H1 (cell line): Measurements from ENCODE around the gene SERINC4. TPM values are rescaled to one million over a fixed set of nuclear protein-coding genes. Genes with fewer than 3 reads are reported as not detected.

ENCODE experiments used
- CTCF ChIA-PET: fragments of 300-600 bp; sonication (Branson Sonifier 250); formaldehyde crosslinking; loops from one replicate; lab custom pipeline; 2021; ENCODE audit not compliant: partially characterized antibody; lab: Charles Lee
- POLR2A ChIA-PET: fragments of 300-600 bp; sonication (Branson Sonifier 250); formaldehyde crosslinking; loops from one replicate; lab custom pipeline; 2021; ENCODE audit warnings: inconsistent platforms; ENCODE audit not compliant: partially characterized antibody; lab: Charles Lee
- DNase-seq, 2 experiments: peaks; one replicate each; pipeline versions ENCODE4 v3.0.0 to v3.0.0-alpha.2; 2010 to 2022; ENCODE audit warnings: low spot score in 2 of 2, low read depth in 1 of 2, mixed read lengths in 1 of 2
- FAIRE-seq: peaks from 2 replicates; lab custom pipeline; 2011; peaks lifted over from hg19 to GRCh38; lab: Jason Lieb, UNC
- H2AFZ ChIP-seq: 2 replicates; pipeline ENCODE4 v1.8.1; 2012; ENCODE audit warnings: low read length, inconsistent platforms
- H2AK5ac ChIP-seq: 2 replicates; pipeline ENCODE4 v1.6.1; 2013; ENCODE audit warnings: low read depth, low read length
- H2BK120ac ChIP-seq: replicated peaks from 2 replicates; pipeline ENCODE3; 2013; ENCODE audit warnings: low read depth, low read length, inconsistent platforms
- H2BK12ac ChIP-seq: 2 replicates; pipeline ENCODE4 v1.6.1; 2013; ENCODE audit warnings: low read depth, low read length
- H2BK15ac ChIP-seq: 2 replicates; pipeline ENCODE4 v1.6.1; 2013; ENCODE audit warnings: low read length
- H2BK20ac ChIP-seq: 2 replicates; pipeline ENCODE4 v1.6.1; 2013; ENCODE audit warnings: low read length
- H2BK5ac ChIP-seq: 2 replicates; pipeline ENCODE4 v1.6.1; 2013; ENCODE audit warnings: low read depth, low read length
- H3K14ac ChIP-seq: 2 replicates; pipeline ENCODE4 v1.6.1; 2013; ENCODE audit warnings: inconsistent platforms; ENCODE audit not compliant: insufficient read length
- H3K18ac ChIP-seq: 2 replicates; pipeline ENCODE4 v1.6.1; 2013; ENCODE audit warnings: low read length; ENCODE audit errors: extremely low read depth
- H3K23ac ChIP-seq: 2 replicates; pipeline ENCODE4 v1.6.1; 2013; ENCODE audit warnings: inconsistent platforms; ENCODE audit not compliant: insufficient read length
- H3K23me2 ChIP-seq: 2 replicates; pipeline ENCODE4 v1.6.1; 2013; ENCODE audit warnings: low read depth, low read length
- H3K27ac ChIP-seq: 2 replicates; pipeline ENCODE4 v1.6.1; 2011; ENCODE audit warnings: low read depth, low read length, inconsistent platforms
- H3K27me3 ChIP-seq, 4 experiments: replicated peaks in 1 of 4; 1 replicate in 1 of 4; 2 replicates in 3 of 4; pipeline versions ENCODE4 v1.6.1 to v1.8.1; 2011 to 2013; ENCODE audit warnings: low read length in 3 of 4, mild to moderate bottlenecking in 3 of 4, inconsistent platforms in 2 of 4, mixed read lengths in 2 of 4, moderate library complexity in 1 of 4; ENCODE audit not compliant: control insufficient read depth in 3 of 4, insufficient read depth in 3 of 4; ENCODE audit errors: extremely low read depth in 1 of 4
- H3K36me3 ChIP-seq, 4 experiments: 2 replicates each; pipeline versions ENCODE4 v1.6.1 to v1.8.1; 2011 to 2013; ENCODE audit warnings: mild to moderate bottlenecking in 4 of 4, low read length in 3 of 4, moderate library complexity in 2 of 4, control low read depth in 1 of 4, inconsistent platforms in 1 of 4; ENCODE audit not compliant: insufficient read depth in 4 of 4, control insufficient read depth in 2 of 4
- H3K4ac ChIP-seq: replicated peaks from 2 replicates; pipeline ENCODE3; 2013; ENCODE audit warnings: low read length, low read depth, mixed read lengths, inconsistent platforms; ENCODE audit not compliant: insufficient read length
- H3K4me1 ChIP-seq, 4 experiments: replicated peaks in 1 of 4; 1 replicate in 1 of 4; 2 replicates in 3 of 4; pipeline versions ENCODE4 v1.6.1 to v1.8.1; 2011 to 2013; ENCODE audit warnings: low read length in 3 of 4, inconsistent platforms in 2 of 4, mixed read lengths in 1 of 4; ENCODE audit not compliant: insufficient read depth in 4 of 4, control insufficient read depth in 3 of 4
- H3K4me2 ChIP-seq, 2 experiments: 2 replicates each; pipeline versions ENCODE4 v1.6.1 to v1.8.1; 2011 to 2013; ENCODE audit warnings: low read depth in 2 of 2, low read length in 2 of 2, control low read depth in 1 of 2, inconsistent platforms in 1 of 2, mild to moderate bottlenecking in 1 of 2; ENCODE audit not compliant: insufficient read depth in 1 of 2
- H3K4me3 ChIP-seq, 4 experiments: fragments of 200-600, 300-600 bp in 1 of 4; sonication (generic), shearing (Covaris generic), sonication (Bioruptor Twin) in 1 of 4; 2 replicates each; pipeline versions ENCODE4 v1.5.1 to v1.8.1; 2011 to 2016; ENCODE audit warnings: low read length in 4 of 4, low read depth in 3 of 4, control low read depth in 2 of 4, inconsistent platforms in 2 of 4, mild to moderate bottlenecking in 2 of 4, mixed read lengths in 1 of 4, moderate library complexity in 1 of 4; ENCODE audit not compliant: insufficient read depth in 2 of 4; ENCODE audit errors: extremely low read depth in 1 of 4
- H3K56ac ChIP-seq: replicated peaks from 2 replicates; pipeline ENCODE3; 2013; ENCODE audit warnings: low read depth, mild to moderate bottlenecking, mixed read lengths, low read length, inconsistent platforms; ENCODE audit not compliant: insufficient read length
- H3K79me1 ChIP-seq: 2 replicates; pipeline ENCODE4 v1.6.1; 2013; ENCODE audit warnings: low read depth, low read length, control low read depth
- H3K79me2 ChIP-seq, 2 experiments: 2 replicates each; pipeline versions ENCODE4 v1.6.1 to v1.8.1; 2012 to 2013; ENCODE audit warnings: low read length in 2 of 2, mild to moderate bottlenecking in 2 of 2, inconsistent platforms in 1 of 2; ENCODE audit not compliant: insufficient read depth in 2 of 2, control insufficient read depth in 1 of 2
- H3K9ac ChIP-seq, 4 experiments: replicated peaks in 1 of 4; 1 replicate in 1 of 4; 2 replicates in 3 of 4; pipeline versions ENCODE4 v1.6.1 to v1.8.1; 2011 to 2013; ENCODE audit warnings: low read depth in 3 of 4, low read length in 3 of 4, control low read depth in 2 of 4, mild to moderate bottlenecking in 2 of 4, moderate library complexity in 2 of 4, inconsistent platforms in 1 of 4; ENCODE audit errors: extremely low read depth in 1 of 4
- H3K9me3 ChIP-seq, 2 experiments: 2 replicates each; pipeline versions ENCODE4 v1.6.1 to v1.8.1; 2012 to 2013; ENCODE audit warnings: mild to moderate bottlenecking in 2 of 2, moderate library complexity in 2 of 2, control low read depth in 1 of 2, inconsistent platforms in 1 of 2, low read depth in 1 of 2, low read length in 1 of 2, mixed read lengths in 1 of 2; ENCODE audit not compliant: insufficient read depth in 2 of 2
- H4K20me1 ChIP-seq, 2 experiments: replicated peaks in 1 of 2; 2 replicates each; pipeline versions ENCODE3 to v1.8.1; 2011 to 2013; ENCODE audit warnings: inconsistent platforms in 2 of 2, low read length in 2 of 2, mild to moderate bottlenecking in 1 of 2; ENCODE audit not compliant: insufficient read depth in 2 of 2, control insufficient read depth in 1 of 2
- H4K5ac ChIP-seq: 2 replicates; pipeline ENCODE4 v1.6.1; 2013; ENCODE audit warnings: low read length, low read depth, mixed read lengths, inconsistent platforms; ENCODE audit not compliant: insufficient read length
- H4K8ac ChIP-seq: 2 replicates; pipeline ENCODE4 v1.8.0; 2013; ENCODE audit warnings: mild to moderate bottlenecking, moderate library complexity, low read length, inconsistent platforms; ENCODE audit not compliant: insufficient read depth; ENCODE audit errors: extremely low read depth
- H4K91ac ChIP-seq: replicated peaks from 2 replicates; pipeline ENCODE3; 2013; ENCODE audit warnings: low read length, mixed read lengths, inconsistent platforms; ENCODE audit not compliant: insufficient read length
- ASH2L ChIP-seq: fragments of 200-600, 300-600 bp; sonication (generic); IDR thresholded peaks from one replicate; pipeline ENCODE4 v1.7.1; 2017; ENCODE audit warnings: low read length
- BCL11A ChIP-seq, 2 experiments: IDR thresholded peaks; one replicate each; pipeline ENCODE4 v1.6.1; 2011; ENCODE audit warnings: low read depth in 2 of 2, low read length in 2 of 2, mild to moderate bottlenecking in 2 of 2
- CTBP2 ChIP-seq: IDR thresholded peaks from 2 replicates; pipeline ENCODE4 v1.7.0; 2011; ENCODE audit warnings: borderline replicate concordance, mild to moderate bottlenecking, moderate library complexity, mixed read lengths, low read length; ENCODE audit not compliant: insufficient read depth, insufficient read length
- EZH2 ChIP-seq: fragments of 200-600 bp; sonication (generic); IDR thresholded peaks from 2 replicates; pipeline ENCODE4 v1.7.1; 2012; ENCODE audit warnings: low read depth, mild to moderate bottlenecking, moderate library complexity, low read length, inconsistent platforms; ENCODE audit not compliant: severe bottlenecking
- HDAC6 ChIP-seq: IDR thresholded peaks from one replicate; pipeline ENCODE4 v1.7.1; 2012; ENCODE audit warnings: low read depth, mild to moderate bottlenecking, inconsistent platforms, low read length, moderate library complexity
- RFX5 ChIP-seq: IDR thresholded peaks from 2 replicates; pipeline ENCODE4 v1.6.1; 2011; ENCODE audit warnings: low read depth, low read length, improper control_type of control experiment, borderline replicate concordance
- RXRA ChIP-seq: IDR thresholded peaks from 2 replicates; pipeline ENCODE4 v1.6.1; 2011; ENCODE audit warnings: low read depth, mild to moderate bottlenecking, low read length, moderate library complexity; ENCODE audit not compliant: insufficient read depth
- SIX5 ChIP-seq: IDR thresholded peaks from 2 replicates; pipeline ENCODE4 v1.6.1; 2011; ENCODE audit warnings: mild to moderate bottlenecking, low read depth, low read length
- SP1 ChIP-seq: IDR thresholded peaks from 2 replicates; pipeline ENCODE4 v1.6.1; 2011; ENCODE audit warnings: low read depth, low read length
- TAF1 ChIP-seq: IDR thresholded peaks from 2 replicates; pipeline ENCODE4 v1.6.1; 2011; ENCODE audit warnings: mild to moderate bottlenecking, low read depth, low read length
- TAF7 ChIP-seq: optimal IDR thresholded peaks from 2 replicates; pipeline ENCODE3; 2011; ENCODE audit warnings: low read depth, mild to moderate bottlenecking, inconsistent platforms, low read length, moderate library complexity, borderline replicate concordance
- TEAD4 ChIP-seq: IDR thresholded peaks from 2 replicates; pipeline ENCODE4 v1.6.1; 2012; ENCODE audit warnings: low read depth, low read length, inconsistent platforms, mixed read lengths
- WGBS, 2 experiments: shearing (Covaris generic) in 1 of 2; methylation state at CpG; one replicate each; pipeline versions ENCODE4 v1.1.6 to v1.1.7; 2013 to 2015; ENCODE audit warnings: low lambda C conversion rate in 2 of 2, mixed read lengths in 2 of 2, inconsistent platforms in 1 of 2, low coverage in 1 of 2, missing lambda C conversion rate in 1 of 2; ENCODE audit not compliant: insufficient replicate concordance in 2 of 2, insufficient coverage in 1 of 2, insufficient read length in 1 of 2; ENCODE audit errors: extremely low coverage in 1 of 2, missing lambda C conversion rate in 1 of 2; 5-methylcytosine and 5-hydroxymethylcytosine counted together
- polyA plus RNA-seq, 7 experiments: library from polyadenylated mRNA; depleted of rRNA in 3 of 7; stranded (reverse) in 5 of 7; unstranded in 2 of 7; fragments of >200 nt in 5 of 7; fragments of 200-250 nt in 2 of 7; gene quantifications; 1 replicate in 5 of 7; 2 replicates in 1 of 7; 4 replicates in 1 of 7; pipeline versions ENCODE4 v1.2.1 to v1.2.3, GENCODE V29; 2011 to 2013; ENCODE audit warnings: missing spikeins in 2 of 7, mixed read lengths in 2 of 7
- total RNA-seq: library from RNA; stranded (reverse); fragmentation: NEBNext Ultra II Directional; extraction: Animal tissue kit (Norgen Biotek cat#: 25700); gene quantifications from 2 replicates; pipeline ENCODE4 v1.2.1, GENCODE V29; 2021

The SERINC4 gene
- total and polyA plus RNA-seq, 2 of the 8 experiments (the other 6 are each of a cell fraction or from before 2014, with no cell fraction given): 0.08 TPM; not detected in 1

DNA sequence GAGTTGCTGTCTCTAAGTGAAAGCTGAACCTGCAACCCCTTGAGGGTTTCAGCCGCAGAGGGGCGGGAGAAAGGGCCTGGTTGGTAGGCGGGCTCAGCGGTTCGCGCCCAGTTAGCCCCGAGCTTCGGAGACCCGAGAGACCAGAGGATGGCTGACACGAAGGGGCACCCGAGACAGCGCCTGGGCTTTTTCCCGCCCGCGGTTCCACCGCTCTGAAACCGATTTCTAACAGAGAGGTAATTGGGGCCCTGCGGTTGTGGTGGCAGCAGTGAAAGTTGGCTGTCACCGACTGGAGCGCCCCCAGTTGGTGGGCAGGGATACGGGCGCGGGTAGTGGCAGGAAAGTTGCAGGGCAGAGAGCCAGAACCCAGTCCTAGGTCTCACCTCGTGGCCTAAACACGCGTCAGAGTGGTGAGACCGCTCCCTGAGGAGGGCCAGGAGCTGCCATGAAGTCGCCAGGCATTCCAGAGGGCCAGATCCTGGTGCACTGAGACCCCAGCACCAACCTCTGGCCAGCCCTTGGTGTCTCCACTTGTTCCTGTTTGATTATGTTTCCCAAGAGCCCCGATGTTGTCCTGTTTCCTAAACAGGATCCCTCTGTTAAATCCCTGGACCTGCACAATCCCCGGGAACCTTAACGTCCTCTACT is 22.6 kb downstream of the SERINC4 start:
- Histone ChIP-seq H3K18ac (peak overlapping the region; percentile 96), H2BK15ac (peak overlapping the region; percentile 99), H3K79me2 (no peaks in the 10 kb centered on the region), H3K56ac (no peak overlapping the region), H4K5ac (no peak overlapping the region), H3K9me3 (no peaks in the 10 kb centered on the region), H2BK20ac (no peak overlapping the region), H2AK5ac (no peak overlapping the region), H3K36me3 (peaks cover 7 to 17% (median 10%) of the 10 kb centered on the region in 4 experiments), H4K8ac (peak overlapping the region; percentile 72; the same call in 1 of the 2 replicates), H3K23me2 (peaks cover 12% of the 10 kb centered on the region), H3K4ac (no peak overlapping the region), H3K23ac (no peak overlapping the region), H3K79me1 (no peaks in the 10 kb centered on the region), H3K4me2 (peak overlapping the region; percentile 83 to 98), H3K4me3 (peak overlapping the region; percentile 51 to 78 (median 71)), H4K20me1 (peaks cover 0 to 1% of the 10 kb centered on the region in 2 experiments), H3K27me3 (peaks cover 0 to 2% (median 0%) of the 10 kb centered on the region in 4 experiments; a peak in 2 of 7 replicates), H3K4me1 (peaks cover 0 to 12% (median 5%) of the 10 kb centered on the region in 4 experiments; a peak in 5 of 7 replicates), H3K9ac (peak overlapping the region in 2 of 4 experiments; percentile 25 to 38; a peak in 3 of 7 replicates), H2AFZ (0 out of 2 replicates have a peak overlapping the region, but pooled peaks have one; percentile 10), H3K14ac (no peak overlapping the region), H2BK12ac (no peak overlapping the region), H2BK5ac (no peak overlapping the region; the same call in 1 of the 2 replicates), H4K91ac (no peak overlapping the region), H3K27ac (no peak overlapping the region), H2BK120ac (no peak overlapping the region)
- no peak for FAIRE-seq
- ChIA-PET POLR2A (interaction anchor here (1.0 to 4.8 kb wide), 7 partner anchors 8 to 103 kb away, joined by 3 to 54 read pairs (median 10); partner anchors contain the start of genes HYPK, MFAP1, SERF2 and SERINC4), CTCF (interaction anchor here (0.8 to 4.8 kb wide), 10 partner anchors 9 to 262 kb away, joined by 3 to 50 read pairs (median 5); partner anchors contain the start of genes HYPK, SERF2 and SERINC4)
- DNase-seq: peak in 1 of 2 experiments; percentile 90
- 9% methylated on average over 31 of the region's 31 CpGs; no CpG with 5 or more reads in 1 of the 2 experiments for WGBS, 2 experiments
- TF ChIP-seq TAF7 (no peak), TEAD4 (no peak), RFX5 (no peak), BCL11A (IDR thresholded peaks at IDR 0.05; ENCODE audit: low read depth in 2 of 2, low read length in 2 of 2) (no peak), EZH2 (no peak), HDAC6 (no peak), RXRA (no peak), ASH2L (peak; percentile 13), SP1 (no peak), TAF1 (peak; percentile 39; the same call in 1 of the 2 replicates), SIX5 (no peak), CTBP2 (peak; percentile 49)
